GM18505 (cell line): ENCODE measurements around the gene CCDC68.
"Not testable (repeated sequence)": the region's sequence is repeated elsewhere in the genome, so short reads cannot be mapped to it uniquely, and the experiment has no call there.

Experiments
- ATAC-seq: cut with Tn5 transposase; IDR thresholded peaks from one replicate; pipeline ENCODE4 v1.9.1; 2021; ENCODE audit not compliant: unreplicated experiment
- POLR2A ChIP-seq: IDR thresholded peaks from 4 replicates; pipeline ENCODE4 v1.6.1; 2011; ENCODE audit warnings: borderline replicate concordance; ENCODE audit not compliant: insufficient read depth, insufficient read length; ENCODE audit errors: extremely low read depth

Gene CCDC68

DNA sequence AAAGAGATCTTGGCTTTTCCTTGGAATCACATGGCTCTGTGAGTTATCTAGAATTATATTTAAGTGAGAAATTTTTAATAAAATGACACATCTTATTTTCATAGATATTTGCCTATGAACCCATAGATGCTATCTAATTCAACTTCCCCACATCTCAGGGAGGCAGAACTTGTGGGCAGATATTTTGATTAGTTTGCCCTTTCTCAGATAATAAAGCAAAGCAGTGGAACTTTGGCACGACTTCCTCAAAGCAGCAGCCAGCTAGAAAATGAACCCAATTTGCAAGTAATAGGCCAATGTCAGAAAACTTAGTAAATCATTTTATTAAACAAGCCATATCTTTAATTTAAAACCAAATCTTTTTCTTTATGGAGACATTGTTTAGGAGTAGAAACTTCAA is 98.3 kb downstream of the CCDC68 start:
- ATAC-seq, result no peak
- TF ChIP-seq POLR2A, result no peak

DNA sequence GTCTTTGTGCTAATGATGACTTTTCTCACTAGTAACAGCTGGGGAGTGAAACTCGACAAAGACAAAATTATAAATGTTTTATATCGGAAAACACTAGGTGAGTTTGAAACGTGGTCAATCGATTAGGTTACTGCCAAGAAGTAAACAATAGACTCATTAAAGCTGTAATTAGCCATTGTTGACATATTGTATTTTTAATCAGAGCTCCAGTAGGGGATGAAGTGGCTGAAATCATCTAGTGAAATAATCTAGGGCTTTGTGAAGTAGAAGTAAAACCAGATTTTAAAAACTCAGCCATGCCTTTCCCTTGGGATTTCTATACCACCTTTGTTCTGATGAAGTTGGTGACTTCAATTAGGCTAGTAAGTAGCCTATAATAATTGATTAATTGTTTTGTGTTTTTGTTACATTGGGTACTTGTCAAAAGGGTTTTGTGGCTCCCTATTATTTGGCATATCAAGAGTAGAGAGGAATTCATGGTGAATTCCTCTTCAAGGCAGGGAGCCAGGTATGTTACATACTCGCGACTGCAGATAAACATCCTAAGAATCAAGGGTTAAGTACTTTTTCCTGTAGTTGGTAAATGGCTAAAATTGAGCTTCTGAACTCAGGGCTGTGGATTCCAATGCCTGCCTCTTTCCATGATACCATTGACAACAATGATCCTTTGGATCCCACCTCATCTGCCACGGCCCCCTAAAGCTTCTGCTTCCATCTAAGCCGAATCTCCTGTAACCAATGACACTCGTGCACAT is 99.4 kb downstream of the CCDC68 start:
- TF ChIP-seq POLR2A, result no peak
- no peak for ATAC-seq

DNA sequence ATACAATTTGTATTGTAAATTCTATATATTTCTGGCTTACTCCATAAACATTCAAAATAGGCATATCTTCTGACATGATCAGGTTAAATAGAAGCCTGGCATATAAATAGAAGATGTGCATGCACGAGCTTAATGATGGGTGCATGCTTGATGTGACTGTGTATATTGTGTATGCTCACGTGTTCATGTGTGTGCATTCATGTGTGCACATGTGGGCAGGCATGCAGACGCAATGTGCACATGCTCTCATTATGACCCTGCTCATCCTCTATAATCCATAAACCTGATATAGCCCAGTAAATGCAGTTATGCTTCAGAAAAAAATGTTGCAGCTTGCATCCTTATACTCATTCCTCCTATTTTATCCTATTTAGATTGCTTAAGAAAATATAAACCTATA is 101.8 kb downstream of the CCDC68 start:
- ATAC-seq, result no peak
- TF ChIP-seq POLR2A, result no peak

DNA sequence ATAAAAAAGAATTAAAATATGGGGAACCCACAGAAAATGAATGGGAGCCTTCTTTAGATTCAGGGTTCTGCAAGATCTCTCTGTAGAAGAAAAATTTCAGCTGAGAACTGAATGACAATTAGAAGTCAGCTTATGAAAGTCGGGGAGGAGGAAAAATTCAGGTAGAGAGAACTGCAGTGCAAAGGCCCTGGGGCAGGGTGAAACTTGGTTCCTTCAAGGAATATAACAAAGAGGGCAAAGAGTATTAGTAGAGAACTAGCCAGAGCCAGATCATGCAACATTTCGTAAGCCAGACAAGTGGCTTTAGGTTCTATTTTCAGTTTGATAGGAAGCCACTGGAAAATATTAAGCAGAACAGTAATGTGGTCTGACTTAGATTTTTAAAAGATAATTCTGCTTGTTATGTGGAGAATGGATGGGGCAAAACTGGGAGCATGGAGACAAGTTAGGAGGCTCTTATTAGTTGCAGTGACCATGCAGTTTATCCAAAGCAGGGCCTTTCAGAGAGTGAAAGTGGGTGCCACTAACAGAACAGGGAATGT is 103.1 kb downstream of the CCDC68 start:
- ATAC-seq, result no peak
- no peak for TF ChIP-seq POLR2A

DNA sequence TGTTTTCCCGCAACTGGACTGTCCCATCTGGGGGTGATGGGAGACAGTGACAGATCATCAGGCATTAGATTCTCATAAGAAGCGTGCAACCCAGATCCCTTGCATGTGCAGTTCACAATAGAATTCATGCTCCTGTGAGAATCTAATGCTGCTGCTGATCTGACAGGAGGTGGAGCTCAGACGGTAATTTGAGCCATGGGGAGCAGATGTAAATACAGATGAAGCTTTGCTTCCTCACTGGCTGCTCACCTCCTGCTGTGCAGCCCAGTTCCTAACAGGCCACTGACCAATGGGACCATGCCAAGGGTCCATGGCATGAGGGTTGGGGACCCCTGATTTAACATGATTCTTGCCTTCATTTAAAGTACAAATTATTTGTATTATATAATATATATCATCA is 104.2 kb downstream of the CCDC68 start:
- ATAC-seq, result not testable (repeated sequence)

DNA sequence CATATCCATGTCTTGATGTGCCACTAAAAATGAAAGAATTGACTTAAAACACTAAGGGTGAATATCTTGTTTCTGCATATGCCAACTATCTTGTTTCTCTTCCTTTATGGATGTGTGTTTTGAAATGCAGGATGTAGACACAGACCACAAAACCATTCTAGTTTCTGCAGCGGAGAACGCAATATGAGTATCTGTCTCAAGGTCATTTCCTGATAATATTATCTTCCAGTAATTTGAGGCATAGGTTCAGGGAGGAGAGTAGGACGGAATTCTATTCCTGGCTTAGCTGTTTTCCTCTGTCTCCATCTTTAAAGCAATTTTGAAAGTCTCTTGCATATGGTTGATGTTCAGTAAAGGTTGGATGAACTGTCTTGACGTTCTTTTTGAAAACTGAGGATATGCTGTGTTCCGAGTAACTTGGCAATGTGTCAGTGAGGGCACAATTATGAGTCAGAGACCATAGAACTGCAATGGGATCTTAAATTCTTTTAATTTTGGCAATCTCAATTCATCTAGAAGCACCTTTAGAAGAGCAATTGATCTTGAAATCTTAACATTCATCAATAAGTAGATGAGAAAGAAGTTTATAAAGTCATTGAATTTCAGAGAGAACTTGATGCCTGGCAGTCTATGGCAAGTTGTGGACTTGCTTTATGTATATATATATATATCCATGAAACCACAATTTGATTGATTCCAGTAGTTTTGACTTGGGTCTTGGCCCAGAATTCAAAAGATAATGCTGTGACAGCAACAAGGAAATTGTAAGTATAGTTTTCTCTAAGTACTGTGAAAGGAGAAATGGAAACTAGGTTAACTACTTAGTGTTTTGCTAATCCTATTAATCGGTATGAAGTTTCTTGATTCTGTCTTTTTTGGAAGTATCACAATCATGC is 106.2 kb downstream of the CCDC68 start:
- TF ChIP-seq POLR2A, result no peak
- no peak for ATAC-seq
